Thyroid gland (tissue), 4 donors: ENCODE results near the gene SS18L1.

ENCODE experiments used
- CTCF ChIP-seq, 6 experiments: fragments of 200-600 bp in 3 of 6; fragments of 450-650 bp in 3 of 6; sonication (generic) in 3 of 6; IDR thresholded peaks; one replicate each; pipeline ENCODE4 v1.5.1; 2016 to 2019; ENCODE audit warnings: antibody characterized with exemption in 6 of 6, mild to moderate bottlenecking in 2 of 6, inconsistent platforms in 1 of 6, moderate library complexity in 1 of 6
- POLR2A ChIP-seq, 2 donors: fragments of 450-650 bp; IDR thresholded peaks; one replicate each; pipeline ENCODE4 v1.6.1; 2017; ENCODE audit warnings: antibody characterized with exemption in 2 of 2, mild to moderate bottlenecking in 2 of 2, moderate library complexity in 1 of 2

- no peak for TF ChIP-seq CTCF (IDR thresholded peaks at IDR 0.05)
- peak in 1 of 2 donors; percentile 47 for TF ChIP-seq POLR2A (IDR thresholded peaks at IDR 0.05)
Measured at GRCh38 chr20:62122654-62123449, 20.7 kb upstream of the SS18L1 start.
